Measurements from ENCODE around the gene BHLHE23. TPM values are rescaled to one million over a fixed set of nuclear protein-coding genes. Genes with fewer than 3 reads are reported as not detected.

BHLHE23 gene
- total RNA-seq, 4 donors from 2014 or later = not detected

GRCh38 chr20:63032861-63033793 is 26.4 kb upstream of the BHLHE23 start:
- Histone ChIP-seq H3K27ac (no peak overlapping the region), H3K4me3 (no peak overlapping the region), H3K36me3 (no peaks in the 10 kb centered on the region), H3K4me1 (no peaks in the 10 kb centered on the region), H3K9me3 (peaks cover 0 to 3% (median 0%) of the 10 kb centered on the region in 4 donors), H3K27me3 (peaks cover 0 to 95% of the 10 kb centered on the region in 2 donors)
- no peak for DNase-seq (ENCODE audit: low spot score in 2 of 2)
- TF ChIP-seq CTCF (IDR thresholded peaks at IDR 0.05) = no peak
- TF ChIP-seq POLR2A (IDR thresholded peaks at IDR 0.05) = no peak
- TF ChIP-seq EP300 (IDR thresholded peaks at IDR 0.05) = no peak
- 9 to 10% methylated on average over 31 to 33 of the region's 34 CpGs for WGBS, 2 donors

GRCh38 chr20:63032026-63032800 is 25.4 kb upstream of the BHLHE23 start:
- WGBS, 2 donors = 64% methylated on average over 21 to 22 of the region's 22 CpGs
- H3K36me3 ChIP-seq = no peaks in the 10 kb centered on the region
- no peaks in the 10 kb centered on the region for H3K9me3 ChIP-seq
- no peak overlapping the region for H3K4me3 ChIP-seq
- DNase-seq (ENCODE audit: low spot score in 2 of 2) = no peak
- no peak for TF ChIP-seq POLR2A (IDR thresholded peaks at IDR 0.05)
- TF ChIP-seq EP300 (IDR thresholded peaks at IDR 0.05) = no peak
- no peak for TF ChIP-seq CTCF (IDR thresholded peaks at IDR 0.05)
- H3K4me1 ChIP-seq = no peaks in the 10 kb centered on the region
- H3K27ac ChIP-seq = no peak overlapping the region
- H3K27me3 ChIP-seq = peaks cover 0 to 95% of the 10 kb centered on the region in 2 donors

- peaks cover 0 to 95% of the 10 kb centered on the region in 2 donors for H3K27me3 ChIP-seq
- no peak overlapping the region for H3K27ac ChIP-seq
- H3K4me3 ChIP-seq = no peak overlapping the region
- no peak for DNase-seq (ENCODE audit: low spot score in 2 of 2)
- H3K4me1 ChIP-seq = no peaks in the 10 kb centered on the region
- no peaks in the 10 kb centered on the region for H3K9me3 ChIP-seq
- H3K36me3 ChIP-seq = no peaks in the 10 kb centered on the region
- 50 to 58% methylated on average over 14 to 18 of the region's 24 CpGs for WGBS, 2 donors
- TF ChIP-seq CTCF (IDR thresholded peaks at IDR 0.05) (no peak), EP300 (IDR thresholded peaks at IDR 0.05) (no peak), POLR2A (IDR thresholded peaks at IDR 0.05) (no peak)
Observed at GRCh38 chr20:63031251-63032014, 24.7 kb upstream of the BHLHE23 start.

- DNase-seq (ENCODE audit: low spot score in 2 of 2) = no peak
- Histone ChIP-seq H3K27ac (no peak overlapping the region), H3K27me3 (peaks cover 0 to 97% of the 10 kb centered on the region in 2 donors), H3K9me3 (no peaks in the 10 kb centered on the region), H3K4me1 (peaks cover 0 to 9% (median 0%) of the 10 kb centered on the region in 4 donors), H3K4me3 (no peak overlapping the region), H3K36me3 (no peaks in the 10 kb centered on the region)
- WGBS, 2 donors = 12 to 34% methylated on average over 35 to 37 of the region's 37 CpGs
- TF ChIP-seq EP300 (IDR thresholded peaks at IDR 0.05) (no peak), CTCF (IDR thresholded peaks at IDR 0.05) (no peak), POLR2A (IDR thresholded peaks at IDR 0.05) (no peak)
Observed at GRCh38 chr20:63029358-63030121, 22.8 kb upstream of the BHLHE23 start.

Measured in tibial nerve (tissue), 4 donors.